SK-N-SH (cell line): ENCODE measurements around the gene MYLK2. TPM values are rescaled to one million over a fixed set of nuclear protein-coding genes. Genes with fewer than 3 reads are reported as not detected.

Source experiments
- CTCF ChIA-PET: fragments of 300-600, 350-600 bp; formaldehyde crosslinking; extraction: SDS; loops from one replicate; lab custom pipeline; 2021; lab: Yijun Ruan, JAX
- POLR2A ChIA-PET: fragments of 350-600 bp; sonication (Branson Sonifier 250); formaldehyde crosslinking; extraction: SDS; loops from one replicate; lab custom pipeline; 2020; ENCODE audit warnings: antibody characterized with exemption, inconsistent platforms; lab: Yijun Ruan, JAX
- DNase-seq: peaks from one replicate; pipeline ENCODE4 v3.0.0; 2012
- H2AFZ ChIP-seq: fragments of 200-600 bp; sonication (generic); 2 replicates; pipeline ENCODE4 v1.8.1; 2016; ENCODE audit warnings: antibody characterized with exemption, mild to moderate bottlenecking, low read depth
- H3F3A ChIP-seq: fragments of 200-600 bp; sonication (generic); replicated peaks from 2 replicates; pipeline ENCODE3; 2016; ENCODE audit warnings: antibody characterized with exemption, mild to moderate bottlenecking; ENCODE audit not compliant: insufficient read depth
- H3K27ac ChIP-seq, 2 experiments: fragments of 200-500 bp in 1 of 2; fragments of 200-600 bp in 1 of 2; sonication (Bioruptor generic) in 1 of 2; sonication (generic), shearing (Covaris generic) in 1 of 2; 2 replicates each; pipeline versions ENCODE4 v1.5.1 to v1.6.1; 2014 to 2016; ENCODE audit warnings: low read depth in 2 of 2, inconsistent platforms in 1 of 2, low read length in 1 of 2, mild to moderate bottlenecking in 1 of 2, mixed read lengths in 1 of 2
- H3K27me3 ChIP-seq: fragments of 200-600 bp; sonication (generic), shearing (Covaris generic); 2 replicates; pipeline ENCODE4 v1.6.1; 2016; ENCODE audit warnings: mixed run types; ENCODE audit not compliant: insufficient read depth
- H3K36me3 ChIP-seq, 2 experiments: fragments of 200-500 bp in 1 of 2; fragments of 200-600 bp in 1 of 2; sonication (Bioruptor generic) in 1 of 2; sonication (generic) in 1 of 2; replicated peaks in 1 of 2; 2 replicates each; pipeline versions ENCODE3 to v1.5.1; 2014 to 2016; ENCODE audit warnings: low read length in 1 of 2, mild to moderate bottlenecking in 1 of 2; ENCODE audit not compliant: insufficient read depth in 2 of 2, control insufficient read depth in 1 of 2
- H3K4me1 ChIP-seq, 2 experiments: fragments of 200-500 bp in 1 of 2; fragments of 200-600 bp in 1 of 2; sonication (Bioruptor generic) in 1 of 2; sonication (generic), shearing (Covaris generic) in 1 of 2; 2 replicates each; pipeline versions ENCODE4 v1.5.1 to v1.6.1; 2014 to 2016; ENCODE audit warnings: low read depth in 1 of 2, low read length in 1 of 2, mixed run types in 1 of 2; ENCODE audit not compliant: insufficient read depth in 2 of 2, control insufficient read depth in 1 of 2
- H3K4me2 ChIP-seq: fragments of 200-600 bp; sonication (generic), shearing (Covaris generic); 2 replicates; pipeline ENCODE4 v1.6.1; 2017; ENCODE audit warnings: mixed run types
- H3K4me3 ChIP-seq, 2 experiments: fragments of 200-500 bp in 1 of 2; fragments of 200-600 bp in 1 of 2; sonication (Bioruptor generic) in 1 of 2; sonication (generic), shearing (Covaris generic) in 1 of 2; 2 replicates each; pipeline versions ENCODE4 v1.5.1 to v1.8.1; 2014 to 2016; ENCODE audit warnings: low read depth in 2 of 2, inconsistent platforms in 1 of 2, low read length in 1 of 2, mild to moderate bottlenecking in 1 of 2, mixed read lengths in 1 of 2, moderate library complexity in 1 of 2
- H3K79me2 ChIP-seq: fragments of 200-600 bp; sonication (generic); 2 replicates; pipeline ENCODE4 v1.8.1; 2017; ENCODE audit warnings: mild to moderate bottlenecking; ENCODE audit not compliant: insufficient read depth
- H3K9ac ChIP-seq: fragments of 200-600 bp; sonication (generic); 2 replicates; pipeline ENCODE4 v1.6.1; 2017; ENCODE audit warnings: mixed run types
- H3K9me2 ChIP-seq: fragments of 200-600 bp; sonication (generic); 2 replicates; pipeline ENCODE4 v1.6.1; 2017; ENCODE audit warnings: mixed run types
- H3K9me3 ChIP-seq: fragments of 200-600 bp; sonication (generic); 2 replicates; pipeline ENCODE4 v1.6.1; 2017; ENCODE audit warnings: mixed run types, mild to moderate bottlenecking, moderate library complexity
- H4K20me1 ChIP-seq: fragments of 200-600 bp; sonication (generic); 2 replicates; pipeline ENCODE4 v1.6.1; 2017; ENCODE audit warnings: mild to moderate bottlenecking, mixed run types; ENCODE audit not compliant: insufficient read depth
- CHD2 ChIP-seq: fragments of 150-350 bp; IDR thresholded peaks from 2 replicates; pipeline ENCODE4 v1.6.1; 2018; ENCODE audit warnings: low read length; ENCODE audit not compliant: partially characterized antibody
- CTCF ChIP-seq: fragments of 200-600 bp; sonication (generic); IDR thresholded peaks from 2 replicates; pipeline ENCODE4 v1.6.1; 2017; ENCODE audit warnings: antibody characterized with exemption, mild to moderate bottlenecking, moderate library complexity
- ELF1 ChIP-seq: IDR thresholded peaks from 2 replicates; pipeline ENCODE4 v1.4.0; 2012
- EP300 ChIP-seq, 2 experiments: IDR thresholded peaks; 2 replicates each; pipeline versions ENCODE4 v1.4.0 to v1.6.1; 2012; ENCODE audit warnings: borderline replicate concordance in 1 of 2, low read depth in 1 of 2, low read length in 1 of 2
- FOSL2 ChIP-seq: IDR thresholded peaks from 2 replicates; pipeline ENCODE4 v1.4.0; 2012; ENCODE audit warnings: low read depth, mild to moderate bottlenecking, moderate library complexity, borderline replicate concordance
- FOXJ3 ChIP-seq: sonication (generic); formaldehyde crosslinking; IDR thresholded peaks from 2 replicates; pipeline ENCODE4 v1.5.1; 2020; ENCODE audit warnings: mild to moderate bottlenecking, missing genetic modification reagents
- FOXM1 ChIP-seq: IDR thresholded peaks from 2 replicates; pipeline ENCODE4 v1.4.0; 2012; ENCODE audit warnings: low read depth, mild to moderate bottlenecking
- GABPA ChIP-seq: IDR thresholded peaks from 2 replicates; pipeline ENCODE4 v1.4.0; 2012; ENCODE audit warnings: low read depth, mild to moderate bottlenecking
- JUND ChIP-seq: IDR thresholded peaks from 2 replicates; pipeline ENCODE4 v1.4.0; 2012
- MAX ChIP-seq: IDR thresholded peaks from 2 replicates; pipeline ENCODE4 v1.4.0; 2012; ENCODE audit warnings: low read depth
- MEF2A ChIP-seq: IDR thresholded peaks from 2 replicates; pipeline ENCODE4 v1.4.0; 2012; ENCODE audit warnings: low read depth, borderline replicate concordance
- MXI1 ChIP-seq: IDR thresholded peaks from 2 replicates; pipeline ENCODE4 v1.6.1; 2012; ENCODE audit warnings: mild to moderate bottlenecking, low read depth, low read length, improper control_type of control experiment
- PBX3 ChIP-seq: IDR thresholded peaks from 2 replicates; pipeline ENCODE4; 2012
- POLR2AphosphoS5 ChIP-seq: IDR thresholded peaks from 2 replicates; pipeline ENCODE4 v1.6.1; 2012; ENCODE audit warnings: low read depth, low read length
- REST ChIP-seq: IDR thresholded peaks from 2 replicates; pipeline ENCODE4 v1.6.1; 2012; ENCODE audit warnings: mild to moderate bottlenecking, low read depth, low read length, moderate library complexity
- RFX5 ChIP-seq: IDR thresholded peaks from 2 replicates; pipeline ENCODE4 v1.6.1; 2012; ENCODE audit warnings: mild to moderate bottlenecking, improper control_type of control experiment, low read length
- SIN3A ChIP-seq: IDR thresholded peaks from 2 replicates; pipeline ENCODE4 v1.6.1; 2012; ENCODE audit warnings: low read depth, mild to moderate bottlenecking, low read length, moderate library complexity, borderline replicate concordance
- SMC3 ChIP-seq: IDR thresholded peaks from 2 replicates; pipeline ENCODE4 v1.6.1; 2012; ENCODE audit warnings: low read depth, low read length, improper control_type of control experiment
- TAF1 ChIP-seq: IDR thresholded peaks from 2 replicates; pipeline ENCODE4 v1.6.1; 2012; ENCODE audit warnings: low read depth, mild to moderate bottlenecking, low read length, moderate library complexity, borderline replicate concordance
- TCF12 ChIP-seq: IDR thresholded peaks from 2 replicates; pipeline ENCODE4 v1.4.0; 2012
- TEAD4 ChIP-seq: IDR thresholded peaks from 2 replicates; pipeline ENCODE4 v1.4.0; 2012; ENCODE audit warnings: mild to moderate bottlenecking, borderline replicate concordance; ENCODE audit not compliant: insufficient read depth
- ZBTB33 ChIP-seq: IDR thresholded peaks from 2 replicates; pipeline ENCODE4 v1.4.0; 2012; ENCODE audit warnings: low read depth, borderline replicate concordance
- WGBS: methylation state at CpG from one replicate; pipeline ENCODE4 v1.1.6; 2017; ENCODE audit warnings: low lambda C conversion rate; 5-methylcytosine and 5-hydroxymethylcytosine counted together
- polyA plus RNA-seq, 3 experiments: library from polyadenylated mRNA; depleted of rRNA; stranded (reverse); fragments of >200 nt; gene quantifications; 2 replicates each; pipeline ENCODE4 v1.2.3, GENCODE V29; 2012

Gene MYLK2
- polyA plus RNA-seq, 1 of the 3 experiments (the other 2 are of a cell fraction) = 0.21 TPM

- POLR2A ChIA-PET = no interaction called here
- WGBS = 28% methylated on average over 5 of the region's 14 CpGs
- Histone ChIP-seq H3K27me3 (no peaks in the 10 kb centered on the region), H3K4me3 (no peak overlapping the region), H3K4me2 (peak overlapping the region; percentile 30), H3K27ac (peak overlapping the region; percentile 62 to 88; a peak in 3 of 4 replicates), H3K9ac (no peak overlapping the region), H2AFZ (no peak overlapping the region), H4K20me1 (no peaks in the 10 kb centered on the region), H3K36me3 (no peaks in the 10 kb centered on the region), H3K79me2 (no peaks in the 10 kb centered on the region), H3K4me1 (peaks cover 37 to 51% of the 10 kb centered on the region in 2 experiments), H3F3A (peaks cover 34% of the 10 kb centered on the region), H3K9me2 (no peaks in the 10 kb centered on the region), H3K9me3 (no peaks in the 10 kb centered on the region)
- CTCF ChIA-PET = interaction anchor here (1.2 to 15.5 kb wide), 10 partner anchors 11 to 273 kb away, joined by 3 to 174 read pairs (median 14); partner anchors contain the start of genes FOXS1 and PDRG1
- DNase-seq = peak; percentile 57
- TF ChIP-seq PBX3 (peak; percentile 78), POLR2AphosphoS5 (peak; percentile 57; the same call in 1 of the 2 replicates), ELF1 (no peak), FOXM1 (peak; percentile 71; the same call in 1 of the 2 replicates), MAX (peak; percentile 93), FOSL2 (peak; percentile 99), REST (peak; percentile 58; the same call in 1 of the 2 replicates), RFX5 (no peak), SIN3A (no peak; the same call in 1 of the 2 replicates), GABPA (no peak), CTCF (no peak), CHD2 (peak; percentile 76), TEAD4 (peak; percentile 81), SMC3 (no peak), MEF2A (no peak), MXI1 (no peak), TCF12 (peak; percentile 98), ZBTB33 (peak; percentile 55; the same call in 1 of the 2 replicates), FOXJ3 (CRISPR knock-in tag) (no peak), EP300 (IDR thresholded peaks at IDR 0.05; ENCODE audit: borderline replicate concordance in 1 of 2, low read depth in 1 of 2, low read length in 1 of 2) (peak in 1 of 2 experiments; percentile 94; a peak in 3 of 4 replicates), JUND (peak; percentile 98), TAF1 (no peak)
Observed at GRCh38 chr20:31835977-31836852, 17.1 kb downstream of the MYLK2 start.
